Endodermal cell (in vitro differentiated cells): ENCODE results near the gene PRR33. TPM values are rescaled to one million over a fixed set of nuclear protein-coding genes. Genes with fewer than 3 reads are reported as not detected.

Experiments used
- DNase-seq: peaks from one replicate; pipeline ENCODE4 v3.0.0-alpha.2; 2017
- H3K27ac ChIP-seq: 2 replicates; pipeline ENCODE4 v1.5.1; 2013; ENCODE audit warnings: mild to moderate bottlenecking, low read depth, low read length, moderate library complexity
- H3K27me3 ChIP-seq: 2 replicates; pipeline ENCODE4 v1.6.1; 2013; ENCODE audit warnings: mild to moderate bottlenecking, low read length, moderate library complexity; ENCODE audit not compliant: insufficient read depth, control insufficient read depth, poor library complexity, severe bottlenecking
- H3K36me3 ChIP-seq: 2 replicates; pipeline ENCODE4 v1.7.0; 2013; ENCODE audit warnings: mild to moderate bottlenecking, low read length, moderate library complexity; ENCODE audit not compliant: control insufficient read depth, insufficient read depth
- H3K4me1 ChIP-seq: one replicate; pipeline ENCODE4 v1.7.0; 2013; ENCODE audit warnings: low read length; ENCODE audit not compliant: control insufficient read depth, insufficient read depth
- H3K4me3 ChIP-seq: 2 replicates; pipeline ENCODE4 v1.5.1; 2013; ENCODE audit warnings: mild to moderate bottlenecking, low read length, moderate library complexity
- H3K9ac ChIP-seq: 2 replicates; pipeline ENCODE4 v1.6.1; 2013; ENCODE audit warnings: mild to moderate bottlenecking, low read length, moderate library complexity; ENCODE audit not compliant: poor library complexity, severe bottlenecking; ENCODE audit errors: extremely low read depth
- H3K9me3 ChIP-seq: 2 replicates; pipeline ENCODE4 v1.6.1; 2013; ENCODE audit warnings: mild to moderate bottlenecking, low read length, moderate library complexity; ENCODE audit not compliant: control insufficient read depth
- H3K27ac Mint-ChIP-seq: 2 replicates; pipeline ENCODE4 v1.8.0; 2020; ENCODE audit warnings: mixed read lengths
- H3K27me3 Mint-ChIP-seq: 2 replicates; pipeline ENCODE4 v1.8.0; 2021; ENCODE audit warnings: mild to moderate bottlenecking, mixed read lengths; ENCODE audit not compliant: insufficient read depth
- H3K36me3 Mint-ChIP-seq: 2 replicates; pipeline ENCODE4 v1.8.0; 2020; ENCODE audit warnings: low read depth, mixed read lengths
- H3K4me1 Mint-ChIP-seq: 2 replicates; pipeline ENCODE4 v1.8.0; 2020; ENCODE audit warnings: mixed read lengths
- H3K4me3 Mint-ChIP-seq: 2 replicates; pipeline ENCODE4 v1.8.0; 2020; ENCODE audit warnings: mild to moderate bottlenecking, moderate library complexity, mixed read lengths
- H3K9me3 Mint-ChIP-seq: 2 replicates; pipeline ENCODE4 v1.8.0; 2020; ENCODE audit warnings: mild to moderate bottlenecking, mixed read lengths
- WGBS, 2 experiments: methylation state at CpG; one replicate each; pipeline versions ENCODE4 v1.1.5 to v1.1.7; 2013; ENCODE audit warnings: missing lambda C conversion rate in 2 of 2, mixed read lengths in 1 of 2; ENCODE audit not compliant: insufficient coverage in 1 of 2, insufficient read length in 1 of 2; 5-methylcytosine and 5-hydroxymethylcytosine counted together
- total RNA-seq, 2 donors: library from RNA; stranded (reverse); fragmentation: NEBNext Ultra II Directional in 1 of 2; extraction: Animal tissue kit (Norgen Biotek cat#: 25700) in 1 of 2; gene quantifications; 2 replicates in 1 of 2; 3 replicates in 1 of 2; pipeline ENCODE4 v1.2.1, GENCODE V29; 2021
- TF ChIP-seq, protein P1 (sequence below): fragments of 200-600 bp; sonication (generic); conservative IDR thresholded peaks from 2 replicates; pipeline ENCODE4 v1.5.0; 2021; ENCODE audit warnings: antibody characterized with exemption, mild to moderate bottlenecking

Gene PRR33
- total RNA-seq, 2 donors from 2014 or later = not detected

DNA sequence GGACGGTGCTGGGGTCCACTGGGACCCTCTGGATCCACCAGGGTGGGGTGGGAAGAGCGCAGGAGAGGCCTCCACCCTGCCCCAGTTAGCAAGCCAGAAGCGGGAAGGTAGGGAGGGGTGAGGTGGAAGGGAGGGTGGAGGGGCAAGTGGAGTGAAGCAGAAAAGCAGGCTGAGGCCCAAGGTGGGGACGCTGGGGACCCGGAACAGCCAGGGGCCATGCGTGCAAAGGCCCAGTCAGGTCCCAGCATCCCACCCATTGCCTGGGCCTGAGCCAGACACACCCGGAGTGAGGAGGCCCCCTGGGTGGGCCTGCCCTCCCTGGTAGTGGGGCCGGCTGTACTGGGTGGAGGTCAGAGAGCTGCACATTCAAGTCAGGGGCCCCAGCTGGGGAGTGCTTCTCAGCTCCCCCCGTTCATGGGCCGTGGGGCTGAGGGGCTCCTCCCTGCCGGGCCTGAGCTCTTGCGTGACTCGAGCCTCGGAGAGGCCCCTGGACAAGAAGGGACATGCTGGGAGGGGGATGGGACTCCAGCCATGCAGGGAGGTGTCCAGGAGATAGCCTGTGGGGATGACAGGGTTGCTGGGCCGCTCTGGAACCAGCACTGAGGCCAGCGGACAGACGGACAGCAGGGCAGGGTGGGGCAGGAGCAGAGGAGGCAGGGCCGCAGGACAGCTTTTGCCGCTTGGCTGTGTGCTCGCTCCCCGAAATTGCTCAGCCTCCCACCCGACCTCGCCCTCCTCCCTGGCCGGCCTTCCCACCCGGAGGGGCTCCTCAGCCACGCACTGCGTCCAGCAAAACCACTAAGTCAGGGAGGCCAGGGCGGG lies 35.5 kb upstream of the PRR33 start:
- Histone ChIP-seq H3K27ac (peak overlapping the region; percentile 10), H3K9me3 (no peaks in the 10 kb centered on the region), H3K9ac (no peak overlapping the region), H3K4me3 (no peak overlapping the region), H3K36me3 (no peaks in the 10 kb centered on the region), H3K4me1 (no peaks in the 10 kb centered on the region), H3K27me3 (no peaks in the 10 kb centered on the region)
- WGBS, 2 experiments = 89 to 91% methylated on average over 12 to 28 of the region's 28 CpGs
- no peaks in the 10 kb centered on the region for H3K36me3 Mint-ChIP-seq
- H3K9me3 Mint-ChIP-seq = no peaks in the 10 kb centered on the region
- no peak overlapping the region for H3K4me3 Mint-ChIP-seq
- H3K27me3 Mint-ChIP-seq = peaks cover 3% of the 10 kb centered on the region
- no peaks in the 10 kb centered on the region for H3K4me1 Mint-ChIP-seq
- H3K27ac Mint-ChIP-seq = no peak overlapping the region
- TF ChIP-seq, protein P1, sequence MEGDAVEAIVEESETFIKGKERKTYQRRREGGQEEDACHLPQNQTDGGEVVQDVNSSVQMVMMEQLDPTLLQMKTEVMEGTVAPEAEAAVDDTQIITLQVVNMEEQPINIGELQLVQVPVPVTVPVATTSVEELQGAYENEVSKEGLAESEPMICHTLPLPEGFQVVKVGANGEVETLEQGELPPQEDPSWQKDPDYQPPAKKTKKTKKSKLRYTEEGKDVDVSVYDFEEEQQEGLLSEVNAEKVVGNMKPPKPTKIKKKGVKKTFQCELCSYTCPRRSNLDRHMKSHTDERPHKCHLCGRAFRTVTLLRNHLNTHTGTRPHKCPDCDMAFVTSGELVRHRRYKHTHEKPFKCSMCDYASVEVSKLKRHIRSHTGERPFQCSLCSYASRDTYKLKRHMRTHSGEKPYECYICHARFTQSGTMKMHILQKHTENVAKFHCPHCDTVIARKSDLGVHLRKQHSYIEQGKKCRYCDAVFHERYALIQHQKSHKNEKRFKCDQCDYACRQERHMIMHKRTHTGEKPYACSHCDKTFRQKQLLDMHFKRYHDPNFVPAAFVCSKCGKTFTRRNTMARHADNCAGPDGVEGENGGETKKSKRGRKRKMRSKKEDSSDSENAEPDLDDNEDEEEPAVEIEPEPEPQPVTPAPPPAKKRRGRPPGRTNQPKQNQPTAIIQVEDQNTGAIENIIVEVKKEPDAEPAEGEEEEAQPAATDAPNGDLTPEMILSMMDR = no peak
- DNase-seq = no peak

DNA sequence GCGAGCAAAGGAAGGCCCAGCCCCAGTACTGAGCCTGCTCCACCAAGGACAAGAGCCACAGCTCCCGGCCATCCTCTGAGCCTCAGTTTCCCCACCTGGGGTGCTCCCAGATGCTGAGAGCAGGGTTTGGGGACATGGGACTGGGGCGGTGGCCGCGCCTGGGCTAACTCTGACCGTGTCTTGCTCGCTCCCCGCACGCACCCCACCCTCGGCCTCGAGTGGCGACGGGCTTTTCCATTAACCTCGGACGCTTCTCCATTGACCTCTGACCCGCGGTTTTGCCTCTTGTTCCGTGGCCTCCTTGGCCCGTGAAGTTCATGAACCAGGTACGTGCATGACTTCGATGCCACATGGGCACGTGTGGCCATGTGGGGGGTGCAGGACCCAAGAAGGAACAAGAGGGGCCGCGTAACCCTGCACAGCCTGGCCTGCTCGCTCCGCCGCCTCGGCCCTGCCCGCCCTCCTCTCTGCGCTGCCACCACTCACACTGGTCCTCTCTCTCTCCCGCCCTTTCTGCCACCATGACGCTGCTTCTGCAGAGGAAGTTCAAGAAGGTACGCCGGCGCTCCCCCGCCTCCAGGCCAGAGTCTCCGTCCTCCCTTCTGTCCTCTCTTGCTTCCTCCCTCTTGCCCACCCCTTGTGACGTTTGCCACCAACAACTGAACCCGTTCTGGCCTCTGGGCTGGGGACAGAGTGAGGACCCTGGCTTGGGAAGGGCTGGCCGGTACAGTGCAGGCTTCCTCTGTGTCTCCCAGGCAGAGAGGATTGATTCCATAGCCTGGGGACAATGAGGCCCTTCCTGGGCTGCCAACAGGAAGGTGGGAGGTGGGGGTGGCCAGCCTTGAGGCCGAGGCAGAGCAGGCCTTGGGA lies 34.7 kb upstream of the PRR33 start:
- Histone ChIP-seq H3K27ac (peak overlapping the region; percentile 10), H3K9me3 (no peaks in the 10 kb centered on the region), H3K27me3 (no peaks in the 10 kb centered on the region), H3K36me3 (no peaks in the 10 kb centered on the region), H3K4me3 (no peak overlapping the region), H3K9ac (no peak overlapping the region), H3K4me1 (no peaks in the 10 kb centered on the region)
- no peaks in the 10 kb centered on the region for H3K27me3 Mint-ChIP-seq
- no peaks in the 10 kb centered on the region for H3K9me3 Mint-ChIP-seq
- no peaks in the 10 kb centered on the region for H3K4me1 Mint-ChIP-seq
- TF ChIP-seq, protein P1 = no peak
- no peaks in the 10 kb centered on the region for H3K36me3 Mint-ChIP-seq
- no peak overlapping the region for H3K27ac Mint-ChIP-seq
- H3K4me3 Mint-ChIP-seq = no peak overlapping the region
- no peak for DNase-seq
- WGBS, 2 experiments = 91 to 96% methylated on average over 36 to 41 of the region's 41 CpGs

DNA sequence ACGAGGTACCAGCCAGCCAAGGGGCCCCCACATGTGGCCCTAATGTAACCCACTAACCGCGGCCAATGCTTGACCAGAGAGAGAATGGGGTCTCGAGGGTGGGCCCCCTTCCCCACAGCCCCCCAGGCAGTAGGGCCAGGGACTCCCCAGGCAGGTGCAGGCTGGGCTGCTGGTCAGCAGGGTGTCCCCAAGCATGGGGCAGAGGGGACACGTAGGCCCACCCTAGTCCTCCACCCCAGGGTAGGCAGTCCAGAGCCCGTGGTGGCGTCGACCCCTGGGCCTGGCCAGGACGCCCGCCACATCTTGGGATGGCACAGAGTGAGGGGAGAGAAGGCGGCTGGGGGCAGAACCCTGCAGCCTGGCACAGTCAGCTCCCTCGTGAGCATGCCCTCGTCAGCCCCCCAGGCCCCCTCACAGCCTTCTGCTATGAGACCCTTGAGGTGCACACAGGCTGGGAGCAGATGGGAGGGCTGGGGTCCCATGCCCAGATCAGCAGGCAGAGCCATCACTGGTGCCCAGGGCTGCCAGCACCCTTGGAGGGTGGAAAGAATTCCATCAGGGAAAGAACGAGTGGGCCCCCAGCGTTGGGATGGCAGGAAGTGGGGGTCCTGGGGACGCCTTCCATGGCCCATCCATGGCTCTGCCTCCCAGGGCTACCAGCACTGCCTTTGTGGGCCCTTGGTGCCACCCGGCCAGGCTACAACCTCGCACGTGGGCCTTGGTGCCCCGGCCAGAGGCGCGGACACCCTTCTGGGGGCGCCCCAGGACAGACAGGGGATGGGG lies 33.9 kb upstream of the PRR33 start:
- H3K9ac ChIP-seq = no peak overlapping the region
- Mint-ChIP-seq H3K27me3 (no peaks in the 10 kb centered on the region), H3K36me3 (no peaks in the 10 kb centered on the region), H3K4me3 (no peak overlapping the region), H3K9me3 (no peaks in the 10 kb centered on the region), H3K4me1 (no peaks in the 10 kb centered on the region), H3K27ac (no peak overlapping the region)
- DNase-seq = no peak
- no peaks in the 10 kb centered on the region for H3K4me1 ChIP-seq
- no peak overlapping the region for H3K27ac ChIP-seq
- WGBS, 2 experiments = 92 to 100% methylated on average over 6 to 23 of the region's 23 CpGs
- H3K36me3 ChIP-seq = no peaks in the 10 kb centered on the region
- TF ChIP-seq, protein P1 = no peak
- H3K9me3 ChIP-seq = no peaks in the 10 kb centered on the region
- H3K27me3 ChIP-seq = no peaks in the 10 kb centered on the region
- no peak overlapping the region for H3K4me3 ChIP-seq
